Stimulated activated naive CD4-positive, alpha-beta T cell (primary cell): ENCODE results near the gene EXOC1.
A peak's percentile ranks its signal among the peaks of the same experiment; 100 is the strongest.
"Not testable (repeated sequence)": the region's sequence is repeated elsewhere in the genome, so short reads cannot be mapped to it uniquely, and the experiment has no call there.

Experiments used
- DNase-seq, 6 experiments: peaks; one replicate each; lab custom pipeline; 2025; lab: John Stamatoyannopoulos, UW

EXOC1 gene

GRCh38 chr4:55853484-55854046 lies at the start of gene EXOC1:
Gene EXOC1, plus strand, starts transcription at chr4:55853648. Its CDS starts 4,676 bp downstream, at chr4:55858324.
- peak; percentile 91 to 96 (median 93) for DNase-seq

GRCh38 chr4:55807556-55807955 lies 45.9 kb upstream of the EXOC1 start:
- DNase-seq, result no peak

GRCh38 chr4:55808186-55808585 lies 45.3 kb upstream of the EXOC1 start:
- no peak for DNase-seq

GRCh38 chr4:55808632-55809031 lies 44.8 kb upstream of the EXOC1 start:
- no peak for DNase-seq

- no peak for DNase-seq
Measured at GRCh38 chr4:55817691-55818090, 35.8 kb upstream of the EXOC1 start.

GRCh38 chr4:55819634-55820033 lies 33.8 kb upstream of the EXOC1 start, which contains the start of gene EXOC1L:
Gene EXOC1L, plus strand, starts transcription at chr4:55819790. Its CDS starts 237 bp downstream, at chr4:55820027.
- no peak for DNase-seq

GRCh38 chr4:55820279-55820678 lies 33.2 kb upstream of the EXOC1 start:
- DNase-seq, result no peak

- DNase-seq, result no peak
Measured at GRCh38 chr4:55822329-55822728, 31.1 kb upstream of the EXOC1 start.

- no peak for DNase-seq
Measured at GRCh38 chr4:55824865-55825264, 28.6 kb upstream of the EXOC1 start.

GRCh38 chr4:55826986-55827385 lies 26.5 kb upstream of the EXOC1 start:
- no peak for DNase-seq

GRCh38 chr4:55827582-55827981 lies 25.9 kb upstream of the EXOC1 start:
- DNase-seq, result no peak

- DNase-seq, result no peak
Measured at GRCh38 chr4:55830048-55830447, 23.4 kb upstream of the EXOC1 start.

- DNase-seq, result no peak
Measured at GRCh38 chr4:55830716-55831115, 22.7 kb upstream of the EXOC1 start.

- DNase-seq, result no peak
Measured at GRCh38 chr4:55834086-55834795, 19.2 kb upstream of the EXOC1 start.

GRCh38 chr4:55837903-55838302 lies 15.5 kb upstream of the EXOC1 start:
- no peak for DNase-seq

- no peak for DNase-seq
Measured at GRCh38 chr4:55838356-55838755, 15.1 kb upstream of the EXOC1 start.

GRCh38 chr4:55838952-55839351 lies 14.5 kb upstream of the EXOC1 start:
- no peak for DNase-seq

- DNase-seq, result no peak
Measured at GRCh38 chr4:55840956-55841355, 12.5 kb upstream of the EXOC1 start.

- DNase-seq, result not testable (repeated sequence)
Measured at GRCh38 chr4:55841373-55842239, 11.8 kb upstream of the EXOC1 start.

- not testable (repeated sequence) for DNase-seq
Measured at GRCh38 chr4:55842312-55842711, 11.1 kb upstream of the EXOC1 start.

- DNase-seq, result no peak
Measured at GRCh38 chr4:55849724-55850123, 3.7 kb upstream of the EXOC1 start.

- DNase-seq, result peak in 3 of 6 experiments; percentile 5 to 19 (median 6)
Measured at GRCh38 chr4:55851885-55852284, 1.6 kb upstream of the EXOC1 start.

GRCh38 chr4:55854129-55854528 lies 681 bp downstream of the EXOC1 start:
- DNase-seq, result no peak
